Stimulated activated CD4-positive, alpha-beta T cell treated with anti-CD3 and anti-CD28 coated beads, Interleukin-4, amount 100 ng/mL, for 48 hours (primary cell): ENCODE results near the gene CFAP97.
"Not testable (repeated sequence)": the region's sequence is repeated elsewhere in the genome, so short reads cannot be mapped to it uniquely, and the experiment has no call there.

ENCODE experiments used
- DNase-seq, 2 donors: peaks; one replicate each; pipeline ENCODE4 v3.0.0-alpha.2; 2020; ENCODE audit warnings: low read depth in 2 of 2

CFAP97 gene

GRCh38 chr4:185142912-185143600 lies 60.7 kb downstream of the CFAP97 start, which contains the start of gene SLC25A4:
TSS of gene SLC25A4 (plus strand) at chr4:185143266. CDS start at chr4:185143373, 107 bp downstream.
- peak; percentile 79 to 81 for DNase-seq

GRCh38 chr4:185142564-185142911 lies 61.3 kb downstream of the CFAP97 start:
- DNase-seq, result no peak

GRCh38 chr4:185141777-185142176 lies 62.0 kb downstream of the CFAP97 start:
- no peak for DNase-seq

GRCh38 chr4:185139736-185140135 lies 64.1 kb downstream of the CFAP97 start:
- no peak for DNase-seq

GRCh38 chr4:185138161-185138560 lies 65.6 kb downstream of the CFAP97 start:
- no peak for DNase-seq

GRCh38 chr4:185137233-185137925 lies 66.4 kb downstream of the CFAP97 start:
- no peak for DNase-seq

- DNase-seq, result no peak
Observed at GRCh38 chr4:185134307-185134869, 69.4 kb downstream of the CFAP97 start.

GRCh38 chr4:185128272-185129119 lies 75.3 kb downstream of the CFAP97 start:
- peak in 1 of 2 donors; percentile 16 for DNase-seq

GRCh38 chr4:185127021-185127925 lies 76.5 kb downstream of the CFAP97 start:
- DNase-seq, result no peak

- DNase-seq, result no peak
Observed at GRCh38 chr4:185124006-185124405, 79.8 kb downstream of the CFAP97 start.

GRCh38 chr4:185122681-185123345 lies 81.0 kb downstream of the CFAP97 start:
- DNase-seq, result no peak

- DNase-seq, result no peak
Observed at GRCh38 chr4:185120631-185120946, 83.2 kb downstream of the CFAP97 start.

- no peak for DNase-seq
Observed at GRCh38 chr4:185119927-185120630, 83.7 kb downstream of the CFAP97 start.

GRCh38 chr4:185119467-185119866 lies 84.3 kb downstream of the CFAP97 start:
- DNase-seq, result not testable (repeated sequence)

- no peak for DNase-seq
Observed at GRCh38 chr4:185118876-185119275, 84.9 kb downstream of the CFAP97 start.

- DNase-seq, result no peak
Observed at GRCh38 chr4:185117300-185117934, 86.4 kb downstream of the CFAP97 start.

- DNase-seq, result no peak
Observed at GRCh38 chr4:185115827-185116232, 88.0 kb downstream of the CFAP97 start.

- no peak for DNase-seq
Observed at GRCh38 chr4:185113340-185113739, 90.5 kb downstream of the CFAP97 start.

- DNase-seq, result no peak
Observed at GRCh38 chr4:185112104-185112503, 91.7 kb downstream of the CFAP97 start.
